Measurements from ENCODE around the gene KLHL4. TPM values are rescaled to one million over a fixed set of nuclear protein-coding genes. Genes with fewer than 3 reads are reported as not detected.
"Not testable (repeated sequence)": the region's sequence is repeated elsewhere in the genome, so short reads cannot be mapped to it uniquely, and the experiment has no call there.

KLHL4 gene
- total RNA-seq, 4 donors from 2014 or later = 1.5 to 3.1 (median 2.0) TPM

- H3K27me3 ChIP-seq = no peaks in the 10 kb centered on the region
- H3K36me3 ChIP-seq = no peaks in the 10 kb centered on the region
- no peak overlapping the region for H3K4me3 ChIP-seq
- 70% methylated on average over 1 of the region's 1 CpG; no CpG with 5 or more reads in 1 of the 2 donors for WGBS, 2 donors (ENCODE audit: low coverage in 1 of 2)
- no peaks in the 10 kb centered on the region for H3K4me1 ChIP-seq
- no peak for ATAC-seq
- no peak overlapping the region for H3K27ac ChIP-seq
- no peaks in the 10 kb centered on the region for H3K9me3 ChIP-seq
- TF ChIP-seq CTCF (IDR thresholded peaks at IDR 0.05) (no peak), EP300 (IDR thresholded peaks at IDR 0.05) (no peak), POLR2AphosphoS5 (IDR thresholded peaks at IDR 0.05) (no peak), POLR2A (IDR thresholded peaks at IDR 0.05) (no peak)
These were observed 162.2 kb downstream of the KLHL4 start for GRCh38 chrX:87679849-87680248.

GRCh38 chrX:87687703-87688102 is 170.1 kb downstream of the KLHL4 start:
- Histone ChIP-seq H3K4me3 (no peak overlapping the region), H3K4me1 (no peaks in the 10 kb centered on the region), H3K9me3 (no peaks in the 10 kb centered on the region), H3K27me3 (no peaks in the 10 kb centered on the region), H3K27ac (no peak overlapping the region), H3K36me3 (no peaks in the 10 kb centered on the region)
- no peak for TF ChIP-seq EP300 (IDR thresholded peaks at IDR 0.05)
- WGBS, 2 donors (ENCODE audit: low coverage in 1 of 2) = 75% methylated on average over 1 of the region's 1 CpG
- ATAC-seq = no peak

GRCh38 chrX:87688113-87688748 is 170.6 kb downstream of the KLHL4 start:
- not testable (repeated sequence) for H3K36me3 ChIP-seq, H3K4me3 ChIP-seq, H3K4me1 ChIP-seq, H3K27ac ChIP-seq, H3K27me3 ChIP-seq, H3K9me3 ChIP-seq, ATAC-seq
- WGBS, 2 donors (ENCODE audit: low coverage in 1 of 2) = 85 to 94% methylated on average over 3 to 4 of the region's 5 CpGs

GRCh38 chrX:87689218-87689617 is 171.6 kb downstream of the KLHL4 start:
- H3K9me3 ChIP-seq, H3K4me1 ChIP-seq, ATAC-seq, H3K27ac ChIP-seq, H3K4me3 ChIP-seq, H3K36me3 ChIP-seq, H3K27me3 ChIP-seq: not testable (repeated sequence)
- WGBS, 2 donors (ENCODE audit: low coverage in 1 of 2) = 90 to 91% methylated on average over 2 to 6 of the region's 7 CpGs

GRCh38 chrX:87693204-87693603 is 175.6 kb downstream of the KLHL4 start:
- H3K4me3 ChIP-seq = no peak overlapping the region
- no peak for TF ChIP-seq CTCF (IDR thresholded peaks at IDR 0.05)
- no peak for TF ChIP-seq EP300 (IDR thresholded peaks at IDR 0.05)
- no peak for TF ChIP-seq POLR2A (IDR thresholded peaks at IDR 0.05)
- no peak for TF ChIP-seq POLR2AphosphoS5 (IDR thresholded peaks at IDR 0.05)
- H3K36me3 ChIP-seq = no peaks in the 10 kb centered on the region
- H3K27me3 ChIP-seq = no peaks in the 10 kb centered on the region
- ATAC-seq = no peak
- no peaks in the 10 kb centered on the region for H3K4me1 ChIP-seq
- H3K27ac ChIP-seq = no peak overlapping the region
- H3K9me3 ChIP-seq = no peaks in the 10 kb centered on the region
- 67 to 82% methylated on average over 1 of the region's 1 CpG for whole genome bisulfite sequencing, 2 donors (ENCODE audit: low coverage in 1 of 2)

- H3K36me3 ChIP-seq = no peaks in the 10 kb centered on the region
- no peak overlapping the region for H3K4me3 ChIP-seq
- no peaks in the 10 kb centered on the region for H3K4me1 ChIP-seq
- no peak for TF ChIP-seq POLR2A (IDR thresholded peaks at IDR 0.05)
- TF ChIP-seq POLR2AphosphoS5 (IDR thresholded peaks at IDR 0.05) = no peak
- TF ChIP-seq CTCF (IDR thresholded peaks at IDR 0.05) = no peak
- no peak for TF ChIP-seq EP300 (IDR thresholded peaks at IDR 0.05)
- H3K27ac ChIP-seq = no peak overlapping the region
- 73 to 80% methylated on average over 1 of the region's 1 CpG for WGBS, 2 donors (ENCODE audit: low coverage in 1 of 2)
- H3K9me3 ChIP-seq = no peaks in the 10 kb centered on the region
- no peaks in the 10 kb centered on the region for H3K27me3 ChIP-seq
- no peak for ATAC-seq
These were observed 179.8 kb downstream of the KLHL4 start for GRCh38 chrX:87697409-87697808.

Measured in gastroesophageal sphincter (tissue), 4 donors.